Activated CD8-positive, alpha-beta memory T cell treated with anti-CD3 and anti-CD28 coated beads for 36 hours (primary cell): ENCODE results near the gene ITPR2. TPM values are rescaled to one million over a fixed set of nuclear protein-coding genes. Genes with fewer than 3 reads are reported as not detected.
"Not testable (repeated sequence)": the region's sequence is repeated elsewhere in the genome, so short reads cannot be mapped to it uniquely, and the experiment has no call there.

Experiments
- CTCF ChIA-PET: fragments of 350-600 bp; sonication (Branson Sonifier 250); formaldehyde crosslinking; loops from one replicate; lab custom pipeline; 2021; ENCODE audit warnings: antibody characterized with exemption; lab: Charles Lee
- POLR2A ChIA-PET: fragments of 350-600 bp; sonication (Branson Sonifier 250); formaldehyde crosslinking; loops from one replicate; lab custom pipeline; 2021; ENCODE audit warnings: antibody characterized with exemption; lab: Charles Lee
- total RNA-seq, 2 experiments: library from RNA; stranded (reverse); gene quantifications; one replicate each; pipeline ENCODE4 v1.2.3, GENCODE V29; 2021

The ITPR2 gene
- total RNA-seq: 10 to 100 TPM; 27.0 to 28.6 TPM

- ChIA-PET POLR2A (interaction anchor here (0.6 to 2.1 kb wide), 3 partner anchors 25 to 181 kb away, joined by 3 to 8 read pairs (median 5); partner anchors contain the start of gene TM7SF3), CTCF (interaction anchor here (1.2 to 1.9 kb wide), 7 partner anchors 20 to 190 kb away, joined by 3 to 9 read pairs (median 5); partner anchors contain the start of genes MED21 and TM7SF3)
Observed at GRCh38 chr12:26832822-26833742, at the start of gene ITPR2. Gene ITPR2 (minus strand): TSS chr12:26833194. CDS start chr12:26832781, 413 bp downstream.

GRCh38 chr12:26880625-26881024 is 47.6 kb upstream of the ITPR2 start:
- ChIA-PET POLR2A (no interaction called here), CTCF (no interaction called here)

GRCh38 chr12:26878661-26879119 is 45.7 kb upstream of the ITPR2 start:
- ChIA-PET CTCF (no interaction called here), POLR2A (no interaction called here)

- ChIA-PET CTCF (interaction anchor here (2.8 kb wide), 1 partner anchor 10 kb away, joined by 11 read pairs; no protein-coding TSS in a partner anchor), POLR2A (no interaction called here)
Observed at GRCh38 chr12:26874501-26875296, 41.7 kb upstream of the ITPR2 start.

- CTCF ChIA-PET: no interaction called here
- POLR2A ChIA-PET: no interaction called here
Observed at GRCh38 chr12:26872625-26873024, 39.6 kb upstream of the ITPR2 start.

- POLR2A ChIA-PET: no interaction called here
- CTCF ChIA-PET: no interaction called here
Observed at GRCh38 chr12:26871985-26872384, 39.0 kb upstream of the ITPR2 start.

GRCh38 chr12:26870491-26871419 is 37.8 kb upstream of the ITPR2 start:
- CTCF ChIA-PET: interaction anchor here (0.7 to 1.0 kb wide), 2 partner anchors 14 to 16 kb away, joined by 3 read pairs; no protein-coding TSS in a partner anchor
- POLR2A ChIA-PET: no interaction called here

GRCh38 chr12:26869908-26870459 is 37.0 kb upstream of the ITPR2 start:
- ChIA-PET CTCF (no interaction called here), POLR2A (no interaction called here)

- POLR2A ChIA-PET: no interaction called here
Observed at GRCh38 chr12:26869104-26869494, 36.1 kb upstream of the ITPR2 start.

GRCh38 chr12:26868447-26869103 is 35.6 kb upstream of the ITPR2 start:
- ChIA-PET POLR2A (no interaction called here), CTCF (no interaction called here)

More at GRCh38 chr12:26869104-26869494, 36.1 kb upstream of the ITPR2 start:
- CTCF ChIA-PET: no interaction called here

- ChIA-PET CTCF (no interaction called here), POLR2A (no interaction called here)
Observed at GRCh38 chr12:26867080-26867479, 34.1 kb upstream of the ITPR2 start.

GRCh38 chr12:26863515-26863914 is 30.5 kb upstream of the ITPR2 start:
- ChIA-PET POLR2A (no interaction called here), CTCF (interaction anchor here (0.7 to 2.6 kb wide), 3 partner anchors 18 to 1488 kb away, joined by 3 to 12 read pairs (median 3); no protein-coding TSS in a partner anchor)

GRCh38 chr12:26862787-26863186 is 29.8 kb upstream of the ITPR2 start:
- CTCF ChIA-PET: interaction anchor here (1.2 to 2.6 kb wide), 2 partner anchors 17 to 22 kb away, joined by 3 to 12 read pairs; no protein-coding TSS in a partner anchor

GRCh38 chr12:26861690-26862089 is 28.7 kb upstream of the ITPR2 start:
- ChIA-PET POLR2A (no interaction called here), CTCF (no interaction called here)

More at GRCh38 chr12:26862787-26863186, 29.8 kb upstream of the ITPR2 start:
- POLR2A ChIA-PET: not testable (repeated sequence)

- ChIA-PET POLR2A (no interaction called here), CTCF (interaction anchor here (1.7 kb wide), 1 partner anchor 25 kb away, joined by 5 read pairs; the partner anchor contains the start of gene ITPR2)
Observed at GRCh38 chr12:26857465-26858176, 24.6 kb upstream of the ITPR2 start.

- CTCF ChIA-PET: interaction anchor here (1.1 to 1.3 kb wide), 4 partner anchors 12 to 159 kb away, joined by 3 to 4 read pairs (median 3); partner anchors contain the start of gene TM7SF3
- POLR2A ChIA-PET: no interaction called here
Observed at GRCh38 chr12:26855337-26855736, 22.3 kb upstream of the ITPR2 start.

- ChIA-PET CTCF (no interaction called here), POLR2A (no interaction called here)
Observed at GRCh38 chr12:26854031-26854390, 21.0 kb upstream of the ITPR2 start.
